Mesothelial cell of epicardium (in vitro differentiated cells): ENCODE measurements around the gene CEP104. TPM values are rescaled to one million over a fixed set of nuclear protein-coding genes. Genes with fewer than 3 reads are reported as not detected.

Source experiments
- DNase-seq, 2 experiments: peaks; one replicate each; pipeline ENCODE4 v3.0.0; 2021; ENCODE audit warnings: low spot score in 2 of 2; ENCODE audit not compliant: unreplicated experiment in 2 of 2
- H3K27ac Mint-ChIP-seq: 2 replicates; pipeline ENCODE4 v1.8.0; 2021; ENCODE audit warnings: mixed read lengths
- H3K27me3 Mint-ChIP-seq: 2 replicates; pipeline ENCODE4 v1.8.0; 2021; ENCODE audit warnings: low read depth, mixed read lengths
- H3K36me3 Mint-ChIP-seq: 2 replicates; pipeline ENCODE4 v1.8.0; 2021; ENCODE audit warnings: mixed read lengths
- H3K4me1 Mint-ChIP-seq: 2 replicates; pipeline ENCODE4 v1.8.0; 2021; ENCODE audit warnings: mixed read lengths
- H3K4me3 Mint-ChIP-seq: 2 replicates; pipeline ENCODE4 v1.8.0; 2021; ENCODE audit warnings: mild to moderate bottlenecking, moderate library complexity, mixed read lengths
- H3K9me3 Mint-ChIP-seq: 2 replicates; pipeline ENCODE4 v1.8.0; 2021; ENCODE audit warnings: mixed read lengths
- CTCF ChIP-seq: fragments of 200-600 bp; sonication (generic); IDR thresholded peaks from one replicate; pipeline ENCODE4 v1.5.0; 2021; ENCODE audit warnings: antibody characterized with exemption; ENCODE audit not compliant: unreplicated experiment
- total RNA-seq: library from RNA; stranded (reverse); gene quantifications from 3 replicates; pipeline ENCODE4 v1.2.1, GENCODE V29; 2021

The CEP104 gene
- total RNA-seq, 1 donor from 2014 or later = 37.0 TPM

DNA sequence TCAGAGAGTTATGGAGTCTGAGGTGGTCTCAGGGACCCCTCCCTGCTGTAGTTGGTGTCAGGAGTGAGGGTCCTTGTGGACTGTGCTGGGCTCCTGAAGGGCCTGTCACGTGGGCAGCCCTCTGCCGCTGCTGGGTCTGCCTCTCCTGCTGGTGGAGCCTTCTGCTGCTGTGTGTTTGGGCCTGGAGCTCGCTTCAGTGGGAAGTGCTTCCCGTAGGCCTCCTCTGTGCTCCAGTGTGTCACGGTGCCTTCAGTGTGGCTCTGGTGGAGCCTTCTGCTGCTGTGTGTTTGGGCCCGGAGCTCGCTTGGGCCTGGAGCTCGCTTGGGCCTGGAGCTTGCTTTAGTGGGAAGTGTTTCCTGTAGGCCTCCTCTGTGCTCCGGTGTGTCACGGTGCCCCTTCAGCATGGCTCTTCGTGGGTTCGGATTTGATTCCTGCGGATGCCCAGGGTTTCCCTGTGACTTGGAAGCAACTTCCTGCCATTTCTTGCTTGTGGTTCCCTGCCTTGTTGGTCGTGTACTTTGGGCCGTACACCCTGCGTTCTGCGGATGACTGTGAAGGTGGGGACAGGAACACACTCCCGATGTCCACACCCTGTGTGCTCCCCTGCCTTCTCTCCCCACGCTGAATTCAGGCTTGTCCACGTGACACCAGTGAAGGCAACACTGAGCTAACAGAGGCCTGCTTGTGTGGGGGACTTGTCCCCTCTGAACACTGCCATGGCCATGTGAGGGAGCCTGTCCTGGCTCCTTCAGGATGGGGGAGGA is 23.6 kb upstream of the CEP104 start:
- H3K27ac Mint-ChIP-seq = no peak overlapping the region
- DNase-seq = no peak
- peaks cover 16% of the 10 kb centered on the region for H3K9me3 Mint-ChIP-seq
- TF ChIP-seq CTCF = no peak
- no peak overlapping the region for H3K4me3 Mint-ChIP-seq
- H3K36me3 Mint-ChIP-seq = peaks cover 48% of the 10 kb centered on the region
- no peaks in the 10 kb centered on the region for H3K27me3 Mint-ChIP-seq
- no peaks in the 10 kb centered on the region for H3K4me1 Mint-ChIP-seq

DNA sequence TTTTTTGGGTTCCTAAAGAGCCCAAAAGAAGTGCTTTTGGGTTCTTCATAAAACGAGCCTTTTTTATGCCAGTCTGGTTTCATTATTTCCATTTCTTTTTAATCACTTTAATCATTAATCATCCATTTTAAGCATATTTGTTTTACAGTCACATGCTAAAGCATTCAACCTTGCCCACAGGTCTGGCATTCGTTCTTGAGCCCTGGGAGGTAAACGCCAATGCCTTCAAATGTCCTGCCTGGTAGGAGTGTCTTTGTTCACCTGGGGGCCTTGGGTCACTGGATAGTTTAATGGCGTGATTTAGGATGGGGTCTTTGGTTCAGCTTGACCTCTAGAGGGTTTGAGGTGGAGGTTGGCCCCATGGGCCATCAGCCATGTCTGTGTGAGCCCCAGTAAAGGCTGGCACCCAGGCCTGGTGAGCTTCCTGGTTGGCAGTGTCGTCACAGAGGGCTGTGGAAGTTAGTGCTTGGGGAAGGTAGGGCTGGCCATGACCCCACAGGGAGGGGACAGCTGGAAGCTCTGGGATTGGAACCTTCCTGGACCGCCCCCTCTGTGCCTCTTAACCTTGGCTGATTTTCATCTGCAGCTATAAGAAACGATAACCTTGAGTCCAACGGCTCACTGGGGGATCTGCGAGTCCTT is 22.9 kb upstream of the CEP104 start:
- no peaks in the 10 kb centered on the region for H3K4me1 Mint-ChIP-seq
- H3K27ac Mint-ChIP-seq = no peak overlapping the region
- H3K4me3 Mint-ChIP-seq = no peak overlapping the region
- TF ChIP-seq CTCF = no peak
- no peaks in the 10 kb centered on the region for H3K27me3 Mint-ChIP-seq
- peaks cover 16% of the 10 kb centered on the region for H3K9me3 Mint-ChIP-seq
- peaks cover 54% of the 10 kb centered on the region for H3K36me3 Mint-ChIP-seq
- DNase-seq = no peak

DNA sequence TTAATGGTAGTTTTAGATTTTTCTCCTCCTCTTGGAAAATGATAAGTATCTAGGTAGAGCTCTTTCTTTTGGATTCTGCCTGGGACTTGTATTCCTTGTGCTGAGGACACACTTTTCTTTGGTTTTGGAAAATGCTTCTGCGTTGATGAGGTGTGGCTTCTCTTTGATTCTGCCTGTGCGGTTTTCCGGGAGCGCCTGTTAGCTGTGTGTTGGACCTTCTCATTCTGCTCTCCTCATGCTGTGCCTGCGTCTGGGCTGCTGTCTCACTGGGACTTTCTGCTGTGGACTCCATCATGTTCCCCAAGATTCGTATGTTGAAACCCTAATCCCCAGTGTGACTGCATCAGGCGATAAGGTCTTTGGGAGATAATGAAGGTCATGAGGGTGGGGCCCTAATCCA is 22.1 kb upstream of the CEP104 start:
- no peaks in the 10 kb centered on the region for H3K4me1 Mint-ChIP-seq
- no peak for DNase-seq
- TF ChIP-seq CTCF = no peak
- peaks cover 16% of the 10 kb centered on the region for H3K9me3 Mint-ChIP-seq
- H3K4me3 Mint-ChIP-seq = no peak overlapping the region
- no peaks in the 10 kb centered on the region for H3K27me3 Mint-ChIP-seq
- no peak overlapping the region for H3K27ac Mint-ChIP-seq
- H3K36me3 Mint-ChIP-seq = peaks cover 51% of the 10 kb centered on the region

- Mint-ChIP-seq H3K27me3 (no peaks in the 10 kb centered on the region), H3K4me3 (no peak overlapping the region), H3K27ac (no peak overlapping the region), H3K36me3 (peaks cover 50% of the 10 kb centered on the region), H3K4me1 (no peaks in the 10 kb centered on the region), H3K9me3 (peaks cover 16% of the 10 kb centered on the region)
- no peak for DNase-seq
- no peak for TF ChIP-seq CTCF
These were observed 19.7 kb upstream of the CEP104 start for GRCh38 chr1:3876716-3877115.

DNA sequence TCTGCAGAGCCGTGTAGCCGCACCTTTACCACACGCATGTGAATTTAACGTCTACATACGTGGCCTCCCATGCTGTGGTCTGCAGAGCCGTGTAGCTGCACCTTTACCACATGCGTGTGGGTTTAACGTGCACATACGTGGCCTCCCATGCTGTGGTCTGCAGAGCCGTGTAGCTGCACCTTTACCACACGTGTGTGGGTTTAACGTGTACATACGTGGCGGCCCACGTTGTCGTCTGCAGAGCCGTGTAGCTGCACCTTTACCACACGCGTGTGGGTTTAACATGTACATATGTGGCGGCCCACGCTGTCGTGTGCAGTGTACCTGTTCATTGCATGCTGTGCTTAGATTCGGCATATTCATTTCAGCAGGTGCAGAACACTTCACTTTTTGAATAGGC is 17.7 kb upstream of the CEP104 start:
- no peak for DNase-seq
- no peak overlapping the region for H3K4me3 Mint-ChIP-seq
- no peak for TF ChIP-seq CTCF
- H3K27ac Mint-ChIP-seq = no peak overlapping the region
- peaks cover 55% of the 10 kb centered on the region for H3K36me3 Mint-ChIP-seq
- no peaks in the 10 kb centered on the region for H3K4me1 Mint-ChIP-seq
- no peaks in the 10 kb centered on the region for H3K27me3 Mint-ChIP-seq
- H3K9me3 Mint-ChIP-seq = peaks cover 15% of the 10 kb centered on the region
